Activated CD4-positive, alpha-beta T cell treated with anti-CD3 and anti-CD28 coated beads for 36 hours (primary cell): ENCODE measurements around the gene CCND1. TPM values are rescaled to one million over a fixed set of nuclear protein-coding genes. Genes with fewer than 3 reads are reported as not detected.
A peak's percentile ranks its signal among the peaks of the same experiment; 100 is the strongest.
"Not testable (repeated sequence)": the region's sequence is repeated elsewhere in the genome, so short reads cannot be mapped to it uniquely, and the experiment has no call there.

Source experiments
- ATAC-seq: fragments of 200-7000 bp; cut with Tn5 transposase; one replicate; pipeline ENCODE4 v1.10.0; 2021; ENCODE audit warnings: mild to moderate bottlenecking, moderate library complexity
- CTCF ChIA-PET: fragments of 350-600 bp; sonication (Branson Sonifier 250); formaldehyde crosslinking; loops from one replicate; lab custom pipeline; 2021; ENCODE audit warnings: antibody characterized with exemption; lab: Charles Lee
- POLR2A ChIA-PET: fragments of 350-600 bp; sonication (Branson Sonifier 250); formaldehyde crosslinking; loops from one replicate; lab custom pipeline; 2021; ENCODE audit warnings: antibody characterized with exemption, inconsistent platforms; lab: Charles Lee
- DNase-seq: peaks from one replicate; pipeline ENCODE4 v3.0.0-alpha.2; 2020
- H3K27ac Mint-ChIP-seq: one replicate; pipeline ENCODE4 v1.8.0; 2021; ENCODE audit warnings: mixed read lengths
- H3K27me3 Mint-ChIP-seq: one replicate; pipeline ENCODE4 v1.8.0; 2021; ENCODE audit warnings: mixed read lengths
- H3K36me3 Mint-ChIP-seq: one replicate; pipeline ENCODE4 v1.8.0; 2021; ENCODE audit warnings: low read depth, mixed read lengths
- H3K4me1 Mint-ChIP-seq: one replicate; pipeline ENCODE4 v1.8.0; 2021; ENCODE audit warnings: mixed read lengths
- H3K4me3 Mint-ChIP-seq: one replicate; pipeline ENCODE4 v1.8.0; 2021; ENCODE audit warnings: mild to moderate bottlenecking, moderate library complexity, mixed read lengths
- H3K9me3 Mint-ChIP-seq: one replicate; pipeline ENCODE4 v1.8.0; 2021; ENCODE audit warnings: low read depth, mixed read lengths
- intact Hi-C, 2 experiments: fragments of 100-400 bp; cut with DNase I in 1 of 2; cut with micrococcal nuclease in 1 of 2; formaldehyde crosslinking; loops; one replicate each; pipeline versions ENCODE4 v1.14.2 to v1.15.1; 2022 to 2024; cut with DNase I, micrococcal nuclease
- total RNA-seq, 2 experiments: library from RNA; stranded (reverse); gene quantifications; one replicate each; pipeline ENCODE4 v1.2.3, GENCODE V29; 2021

The CCND1 gene
- total RNA-seq, 2 experiments from 2014 or later: 0.50 to 0.77 TPM

DNA sequence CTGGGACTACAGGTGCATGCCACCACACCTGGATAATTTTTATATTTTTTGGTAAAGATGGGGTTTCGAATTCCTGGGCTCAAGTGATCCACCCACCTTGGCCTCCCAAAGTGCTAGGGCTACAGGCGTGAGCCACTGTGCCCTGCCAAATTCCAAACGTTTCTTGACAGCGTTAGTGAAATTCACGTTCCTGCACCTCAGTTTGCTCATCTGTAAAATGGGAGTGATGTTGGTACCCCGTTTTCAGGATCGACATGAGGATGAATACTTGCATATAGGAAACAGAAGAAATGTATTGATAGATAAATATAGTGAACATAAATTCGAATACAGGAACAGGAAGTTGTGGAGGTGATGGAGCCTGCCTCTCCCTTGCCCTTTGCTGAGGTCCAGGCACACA is 44.4 kb downstream of the CCND1 start:
- no peak for DNase-seq
- ChIA-PET CTCF (interaction anchor here (0.5 to 0.9 kb wide), 3 partner anchors 10 to 137 kb away, joined by 3 read pairs; partner anchors contain the start of gene LTO1), POLR2A (no interaction called here)
- no peak overlapping the region for H3K27ac Mint-ChIP-seq
- H3K4me1 Mint-ChIP-seq: peaks cover 17% of the 10 kb centered on the region
- peaks cover 15% of the 10 kb centered on the region for H3K27me3 Mint-ChIP-seq
- no peak overlapping the region for H3K4me3 Mint-ChIP-seq
- no peaks in the 10 kb centered on the region for H3K9me3 Mint-ChIP-seq
- ATAC-seq: no peak
- intact Hi-C loops: loop anchor here in 1 of 2 experiments (5.0 to 10.0 kb wide), 2 partner anchors 157 to 509 kb away; no protein-coding TSS in a partner anchor
- H3K36me3 Mint-ChIP-seq: no peaks in the 10 kb centered on the region

DNA sequence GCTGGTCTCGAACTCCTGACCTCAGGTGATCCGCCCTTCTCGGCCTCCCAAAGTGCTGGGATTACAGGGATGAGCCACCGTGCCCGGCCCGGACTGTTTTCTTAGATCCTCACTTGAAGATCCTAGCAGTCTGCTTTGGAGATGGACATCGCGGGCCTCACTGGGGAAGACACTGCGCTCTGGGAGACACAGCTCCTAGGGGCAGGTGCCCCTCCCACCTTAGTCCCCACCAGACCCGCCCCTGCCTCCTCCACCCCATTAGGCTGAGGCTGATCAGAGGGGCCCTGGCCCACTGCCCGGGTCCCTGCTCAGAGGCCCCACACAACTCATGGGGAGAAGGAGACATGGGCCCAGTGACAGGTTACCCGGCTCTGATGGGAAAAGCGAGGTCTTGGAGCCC is 45.5 kb downstream of the CCND1 start:
- POLR2A ChIA-PET: no interaction called here
- CTCF ChIA-PET: interaction anchor here (0.6 to 0.9 kb wide), 5 partner anchors 9 to 202 kb away, joined by 3 to 4 read pairs (median 3); partner anchors contain the start of gene LTO1
- H3K27ac Mint-ChIP-seq: no peak overlapping the region
- no peaks in the 10 kb centered on the region for H3K9me3 Mint-ChIP-seq
- H3K36me3 Mint-ChIP-seq: no peaks in the 10 kb centered on the region
- intact Hi-C loops: loop anchor here (1.0 to 10.0 kb wide), 9 partner anchors 115 to 510 kb away; no protein-coding TSS in a partner anchor
- peaks cover 22% of the 10 kb centered on the region for H3K4me1 Mint-ChIP-seq
- H3K4me3 Mint-ChIP-seq: no peak overlapping the region
- no peak for ATAC-seq
- H3K27me3 Mint-ChIP-seq: peaks cover 23% of the 10 kb centered on the region
- no peak for DNase-seq

DNA sequence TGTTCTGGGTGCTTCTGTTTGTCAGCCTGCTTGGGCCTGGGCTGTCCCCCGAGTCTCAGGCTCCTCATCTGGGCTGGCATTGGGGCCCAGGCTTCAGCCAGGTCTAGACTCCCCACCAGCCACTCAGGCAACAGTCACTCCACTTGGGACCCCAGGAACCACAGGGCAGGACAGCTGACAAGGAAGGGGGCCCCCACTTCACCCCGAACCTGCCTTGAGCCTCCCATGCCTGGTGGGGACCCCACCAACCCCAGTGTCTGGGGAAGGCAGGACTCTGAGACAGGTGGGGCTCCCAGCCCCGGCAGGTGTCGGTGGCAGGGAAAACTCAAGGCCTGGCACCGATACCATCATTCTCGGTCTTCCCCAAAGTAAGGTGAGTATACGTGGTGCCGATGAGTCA is 45.9 kb downstream of the CCND1 start:
- Mint-ChIP-seq H3K4me3 (no peak overlapping the region), H3K9me3 (peaks cover 2% of the 10 kb centered on the region), H3K27ac (no peak overlapping the region), H3K4me1 (peaks cover 22% of the 10 kb centered on the region), H3K36me3 (no peaks in the 10 kb centered on the region), H3K27me3 (peaks cover 25% of the 10 kb centered on the region)
- intact Hi-C loops: loop anchor here (1.0 to 10.0 kb wide), 9 partner anchors 114 to 510 kb away; no protein-coding TSS in a partner anchor
- CTCF ChIA-PET: interaction anchor here (0.6 to 0.7 kb wide), 2 partner anchors 33 to 202 kb away, joined by 3 to 4 read pairs; no protein-coding TSS in a partner anchor
- ATAC-seq (no peak), DNase-seq (no peak)
- POLR2A ChIA-PET: no interaction called here

DNA sequence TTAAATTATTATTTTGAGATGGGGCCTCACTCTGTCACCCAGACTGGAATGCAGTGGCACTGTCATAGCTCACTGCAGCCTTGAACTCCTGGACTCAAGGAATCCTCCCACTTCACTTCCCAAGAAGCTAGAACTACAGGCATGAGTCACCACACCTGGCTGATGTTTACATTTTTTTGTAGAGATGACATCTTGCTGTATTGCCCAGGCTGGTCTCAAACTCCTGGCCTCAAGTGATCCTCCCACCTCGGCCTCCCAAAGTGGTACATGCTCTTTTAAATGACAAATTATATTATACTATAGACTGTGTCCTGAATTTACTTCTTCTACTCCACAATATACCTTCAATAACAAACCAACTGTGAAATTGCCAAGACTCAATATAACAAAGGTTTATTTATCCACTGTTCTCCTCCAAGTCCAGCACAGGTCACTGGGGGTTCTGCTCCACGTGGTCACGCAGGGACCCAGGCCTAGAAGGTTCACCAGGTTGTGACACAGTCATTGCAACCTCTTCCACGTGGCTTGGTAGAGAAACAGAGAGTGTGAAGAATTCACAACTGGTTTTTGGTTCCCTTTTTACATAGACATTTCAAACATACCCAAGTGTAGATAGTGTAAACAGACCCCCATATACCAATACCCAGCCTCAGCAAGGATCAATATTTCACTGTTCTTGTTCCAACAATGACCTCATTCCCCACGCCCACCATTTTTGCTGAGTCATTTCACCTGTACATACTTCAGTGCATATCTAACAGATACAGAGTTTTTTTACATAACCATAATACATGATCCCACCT is 47.2 kb downstream of the CCND1 start:
- H3K9me3 Mint-ChIP-seq, H3K36me3 Mint-ChIP-seq, POLR2A ChIA-PET, H3K4me3 Mint-ChIP-seq, H3K27ac Mint-ChIP-seq, CTCF ChIA-PET: not testable (repeated sequence)
- peaks cover 22% of the 10 kb centered on the region for H3K4me1 Mint-ChIP-seq
- ATAC-seq: peak; percentile 31
- peaks cover 35% of the 10 kb centered on the region for H3K27me3 Mint-ChIP-seq
- intact Hi-C loops: loop anchor here (2.0 to 10.0 kb wide), 3 partner anchors 154 to 509 kb away; no protein-coding TSS in a partner anchor
- peak; percentile 66 for DNase-seq

DNA sequence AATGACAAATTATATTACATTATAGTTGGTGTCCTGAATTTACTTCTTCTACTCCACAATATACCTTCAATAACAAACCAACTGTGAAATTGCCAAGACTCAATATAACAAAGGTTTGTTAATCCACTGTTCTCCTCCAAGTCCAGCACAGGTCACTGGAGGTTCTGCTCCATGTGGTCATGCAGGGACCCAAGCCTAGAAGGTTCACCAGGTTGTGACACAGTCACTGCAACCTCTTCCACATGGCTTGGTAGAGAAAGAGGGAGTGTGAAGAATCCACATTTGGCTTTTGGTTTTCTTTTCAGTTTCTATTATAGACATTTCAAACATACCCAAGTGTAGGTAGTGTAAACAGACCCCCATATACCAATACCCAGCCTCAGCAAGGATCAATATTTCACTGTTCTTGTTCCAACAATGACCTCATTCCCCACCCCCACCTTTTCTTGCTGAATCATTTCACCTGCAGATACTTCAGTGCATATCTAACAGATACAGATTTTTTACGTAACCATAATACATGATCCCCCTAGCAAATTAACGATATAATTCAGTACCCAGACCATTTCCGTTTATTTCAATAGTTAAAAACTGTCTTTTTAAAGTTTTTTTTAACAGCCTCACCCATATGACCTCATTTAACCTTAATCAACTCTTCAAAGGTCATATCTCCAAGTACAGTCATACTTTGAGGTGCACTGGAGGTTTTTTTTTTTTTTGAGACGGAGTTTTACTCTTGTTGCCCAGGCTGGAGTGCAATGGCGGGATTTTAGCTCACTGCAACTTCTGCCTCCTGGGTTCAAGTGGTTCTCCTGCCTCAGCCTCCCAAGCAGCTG is 48.7 kb downstream of the CCND1 start:
- ATAC-seq: peak; percentile 33
- H3K4me1 Mint-ChIP-seq: peaks cover 22% of the 10 kb centered on the region
- POLR2A ChIA-PET: no interaction called here
- CTCF ChIA-PET: no interaction called here
- peaks cover 5% of the 10 kb centered on the region for H3K9me3 Mint-ChIP-seq
- intact Hi-C loops: loop anchor here in 1 of 2 experiments (5.0 to 10.0 kb wide), 2 partner anchors 153 to 505 kb away; no protein-coding TSS in a partner anchor
- DNase-seq: no peak
- H3K27ac Mint-ChIP-seq: peak overlapping the region; percentile 35
- H3K4me3 Mint-ChIP-seq: no peak overlapping the region
- H3K36me3 Mint-ChIP-seq: no peaks in the 10 kb centered on the region
- peaks cover 44% of the 10 kb centered on the region for H3K27me3 Mint-ChIP-seq

DNA sequence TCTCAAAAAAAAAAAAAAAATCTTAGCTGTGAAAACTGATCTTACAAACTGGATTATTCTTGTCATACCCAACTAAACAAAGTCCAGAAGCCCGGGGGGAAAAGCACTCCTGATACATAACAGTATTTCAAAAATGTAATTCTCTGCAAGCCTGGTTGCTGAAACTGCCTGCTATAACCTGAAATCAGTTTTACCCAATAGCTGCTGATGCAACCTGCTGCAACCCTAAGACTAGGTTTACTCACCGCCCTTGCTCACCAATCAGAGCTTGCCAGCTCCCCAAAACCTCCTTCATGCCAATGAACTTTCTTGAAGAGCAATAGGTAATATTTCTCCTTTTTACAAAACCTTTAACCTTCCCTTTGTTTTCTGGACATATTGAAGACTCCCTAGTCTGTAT is 50.5 kb downstream of the CCND1 start:
- ChIA-PET CTCF (no interaction called here), POLR2A (no interaction called here)
- Mint-ChIP-seq H3K27me3 (peaks cover 44% of the 10 kb centered on the region), H3K4me1 (peaks cover 19% of the 10 kb centered on the region), H3K36me3 (no peaks in the 10 kb centered on the region), H3K4me3 (no peak overlapping the region), H3K27ac (peak overlapping the region; percentile 65), H3K9me3 (peaks cover 5% of the 10 kb centered on the region)
- DNase-seq (peak; percentile 64), ATAC-seq (peak; percentile 37)
- intact Hi-C loops: no loop called here

DNA sequence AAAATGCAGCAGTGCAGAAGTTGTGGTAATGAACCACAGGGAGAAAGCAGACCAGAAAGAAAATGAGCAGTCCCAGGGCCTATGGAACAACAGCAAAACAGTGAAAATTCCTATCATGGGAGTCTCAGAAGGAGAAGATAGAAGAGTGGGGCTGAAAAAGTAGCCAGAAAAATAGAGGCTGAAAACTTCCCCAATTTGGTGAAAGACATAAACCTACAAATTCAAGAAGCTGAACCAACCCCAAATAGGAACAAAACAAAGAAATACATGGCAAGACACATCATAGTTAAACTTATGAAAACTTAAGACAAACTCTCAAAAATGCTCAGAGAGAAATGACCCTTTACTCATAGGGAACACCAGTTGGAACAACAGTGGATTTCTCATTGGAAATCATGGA is 51.5 kb downstream of the CCND1 start:
- H3K36me3 Mint-ChIP-seq: no peaks in the 10 kb centered on the region
- ATAC-seq: no peak
- ChIA-PET CTCF (interaction anchor here (0.7 kb wide), 1 partner anchor 226 kb away, joined by 8 read pairs; no protein-coding TSS in a partner anchor), POLR2A (no interaction called here)
- H3K27ac Mint-ChIP-seq: peak overlapping the region; percentile 37
- H3K27me3 Mint-ChIP-seq: peaks cover 51% of the 10 kb centered on the region
- no peak overlapping the region for H3K4me3 Mint-ChIP-seq
- H3K4me1 Mint-ChIP-seq: peaks cover 19% of the 10 kb centered on the region
- intact Hi-C loops: no loop called here
- peaks cover 5% of the 10 kb centered on the region for H3K9me3 Mint-ChIP-seq
- DNase-seq: no peak

DNA sequence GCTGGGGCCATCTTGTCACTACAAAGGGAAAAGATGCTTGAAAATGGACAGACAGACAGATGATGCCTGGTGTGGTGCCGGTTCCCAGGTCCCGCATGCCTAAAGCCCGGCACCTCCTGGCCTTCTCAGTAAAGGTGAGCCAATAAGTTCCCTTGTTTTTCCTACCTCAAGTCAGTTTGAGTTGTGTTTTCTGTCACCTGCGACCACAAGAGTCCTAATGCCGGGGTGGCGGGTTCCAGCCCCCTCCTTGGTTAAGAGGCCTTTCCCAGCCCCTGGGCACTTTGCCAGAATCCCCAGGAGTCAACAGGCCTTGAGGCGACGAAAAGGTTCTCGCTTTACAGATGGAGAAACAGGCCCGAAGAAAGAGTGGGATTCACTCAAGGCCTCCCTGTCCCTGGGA is 53.8 kb downstream of the CCND1 start:
- intact Hi-C loops: no loop called here

DNA sequence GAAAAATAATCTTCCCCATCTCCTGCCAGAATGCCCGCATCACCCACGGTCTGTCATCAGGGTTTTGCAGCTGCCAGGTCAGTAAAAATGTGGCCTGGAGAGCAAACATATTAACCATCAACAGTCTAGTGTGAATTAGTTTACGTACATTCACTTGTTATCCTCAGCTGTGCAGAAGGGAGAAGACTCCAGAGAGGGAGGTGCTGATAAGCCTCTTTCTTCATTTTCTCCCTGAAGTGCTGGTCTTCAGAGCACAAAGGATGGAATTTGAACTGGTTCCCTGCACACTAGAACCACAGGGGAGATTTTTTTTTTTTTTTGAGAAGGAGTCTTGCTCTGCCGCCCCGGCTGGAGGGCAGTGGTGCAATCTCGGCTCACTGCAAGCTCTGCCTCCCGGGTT is 54.6 kb downstream of the CCND1 start:
- H3K9me3 Mint-ChIP-seq: peaks cover 5% of the 10 kb centered on the region
- no peak overlapping the region for H3K4me3 Mint-ChIP-seq
- peaks cover 2% of the 10 kb centered on the region for H3K4me1 Mint-ChIP-seq
- ATAC-seq (no peak), DNase-seq (no peak)
- CTCF ChIA-PET: interaction anchor here (0.8 kb wide), 1 partner anchor 23 kb away, joined by 3 read pairs; no protein-coding TSS in a partner anchor
- no peaks in the 10 kb centered on the region for H3K36me3 Mint-ChIP-seq
- no peak overlapping the region for H3K27ac Mint-ChIP-seq
- intact Hi-C loops: no loop called here
- POLR2A ChIA-PET: no interaction called here
- peaks cover 53% of the 10 kb centered on the region for H3K27me3 Mint-ChIP-seq

More for the DNA sequence above, 53.8 kb downstream of the CCND1 start:
- POLR2A ChIA-PET: no interaction called here
- H3K36me3 Mint-ChIP-seq: no peaks in the 10 kb centered on the region
- H3K27ac Mint-ChIP-seq: no peak overlapping the region
- CTCF ChIA-PET: no interaction called here
- H3K27me3 Mint-ChIP-seq: peaks cover 56% of the 10 kb centered on the region
- DNase-seq (no peak), ATAC-seq (no peak)
- H3K4me3 Mint-ChIP-seq: no peak overlapping the region
- peaks cover 5% of the 10 kb centered on the region for H3K9me3 Mint-ChIP-seq
- peaks cover 8% of the 10 kb centered on the region for H3K4me1 Mint-ChIP-seq

DNA sequence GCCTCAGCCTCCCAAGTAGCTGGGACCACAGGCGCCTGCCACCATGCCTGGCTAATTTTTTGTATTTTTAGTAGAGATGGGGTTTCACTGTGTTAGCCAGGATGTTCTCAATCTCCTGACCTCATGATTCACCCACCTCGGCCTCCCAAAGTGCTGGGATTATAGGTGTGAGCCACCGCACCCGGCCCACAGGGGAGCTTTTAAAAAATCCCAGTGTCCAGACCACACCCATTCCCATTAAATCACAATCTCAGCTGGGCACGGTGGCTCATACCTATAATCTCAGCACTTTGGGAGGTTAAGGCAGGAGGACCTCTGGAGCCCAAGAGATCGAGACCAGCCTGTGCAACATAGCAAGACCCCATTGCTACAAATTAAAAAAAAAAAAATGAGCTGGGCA is 55.0 kb downstream of the CCND1 start:
- H3K4me3 Mint-ChIP-seq, H3K36me3 Mint-ChIP-seq, H3K9me3 Mint-ChIP-seq, H3K27ac Mint-ChIP-seq, ATAC-seq, H3K4me1 Mint-ChIP-seq, intact Hi-C loops, DNase-seq: not testable (repeated sequence)
- H3K27me3 Mint-ChIP-seq: peaks cover 50% of the 10 kb centered on the region
- ChIA-PET CTCF (interaction anchor here (0.8 kb wide), 1 partner anchor 22 kb away, joined by 3 read pairs; no protein-coding TSS in a partner anchor), POLR2A (interaction anchor here (0.7 kb wide), 1 partner anchor 532 kb away, joined by 3 read pairs; no protein-coding TSS in a partner anchor)
